ENCODE data around the gene METTL2B. TPM values are rescaled to one million over a fixed set of nuclear protein-coding genes. Genes with fewer than 3 reads are reported as not detected.
A peak's percentile ranks its signal among the peaks of the same experiment; 100 is the strongest.
"Not testable (repeated sequence)": the region's sequence is repeated elsewhere in the genome, so short reads cannot be mapped to it uniquely, and the experiment has no call there.

The METTL2B gene
- total RNA-seq, 1 experiment from 2014 or later = 44.8 TPM

DNA sequence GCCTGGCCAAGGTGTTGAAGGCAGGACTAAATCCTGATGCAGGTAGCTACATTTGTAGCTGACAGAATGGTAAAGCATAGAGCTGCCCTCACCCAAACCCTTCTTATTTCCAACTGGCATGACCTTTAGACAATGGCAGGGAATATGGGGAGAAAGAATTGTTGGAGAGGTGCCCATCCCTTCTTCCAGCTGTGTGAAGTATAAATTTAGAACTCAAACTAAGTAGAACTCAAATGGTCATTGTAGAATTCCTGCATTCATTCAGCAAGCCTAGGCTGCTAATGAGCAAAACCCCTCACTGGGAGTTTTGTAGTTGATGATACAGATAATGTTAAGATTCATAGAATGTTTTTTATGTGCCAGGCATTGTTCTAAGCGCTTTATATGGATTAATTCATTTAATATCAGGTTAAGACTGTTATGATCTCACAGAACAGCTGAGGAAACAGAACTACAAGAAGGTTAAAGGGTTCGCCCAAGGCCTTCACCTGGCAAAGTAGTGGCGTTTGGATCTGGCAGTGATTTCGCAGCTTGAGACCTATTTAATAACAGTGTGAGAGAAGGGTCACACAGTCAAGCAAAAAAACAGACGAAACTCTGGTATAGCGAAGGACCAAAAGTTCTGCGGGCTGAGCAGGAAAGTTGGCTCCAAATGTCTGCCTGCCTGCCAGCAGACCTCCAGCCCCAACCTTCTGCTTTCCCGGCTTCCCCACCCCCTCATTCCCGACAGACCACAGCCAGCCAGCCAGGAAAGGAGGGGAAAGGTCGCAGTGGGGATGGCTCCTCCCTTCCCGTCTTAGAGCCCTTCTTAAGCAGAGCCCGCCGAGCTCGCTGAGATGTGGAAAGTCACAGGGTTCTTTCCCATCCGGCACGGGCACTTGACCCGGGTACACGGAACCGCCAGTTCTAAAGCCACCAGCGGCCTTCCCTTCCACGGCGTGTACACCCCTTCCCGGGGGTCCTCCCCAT is 22.4 kb upstream of the METTL2B start:
- no peak for DNase-seq (ENCODE audit: extremely low read depth, low read depth)

DNA sequence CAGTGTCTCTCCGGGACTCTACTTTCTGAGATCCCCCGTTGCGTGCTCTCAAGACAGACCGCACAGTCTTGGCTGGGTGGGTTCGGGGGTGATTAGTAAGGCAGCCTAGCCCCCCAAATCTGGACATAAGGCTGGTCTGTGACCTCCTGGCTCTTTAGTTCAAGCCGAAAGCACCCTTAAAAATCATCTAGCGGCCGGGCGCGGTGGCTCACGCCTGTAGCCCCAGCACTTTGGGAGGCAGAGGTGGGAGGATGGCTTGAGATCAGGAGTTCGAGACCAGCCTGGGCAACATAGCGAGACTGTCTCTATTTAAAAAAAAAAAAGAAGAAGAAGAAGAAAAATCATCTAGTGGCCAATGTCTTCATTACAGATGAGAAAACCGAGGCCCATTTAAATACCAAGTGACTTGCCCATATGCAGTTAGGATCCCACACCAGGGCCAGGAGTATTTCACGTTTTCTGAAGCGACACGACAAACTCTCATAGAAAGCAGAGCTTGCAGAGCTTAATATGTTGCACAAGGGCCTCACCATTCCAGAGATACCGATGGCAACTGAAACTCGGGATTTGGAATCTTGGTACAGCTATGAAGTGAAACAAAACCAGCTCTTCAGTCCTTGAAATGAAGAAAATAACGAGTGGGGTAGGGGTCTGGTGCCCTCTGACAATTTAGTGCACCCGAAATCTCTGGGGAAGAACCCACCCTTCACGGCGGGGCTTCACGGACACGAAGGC is 21.6 kb upstream of the METTL2B start:
- DNase-seq (ENCODE audit: extremely low read depth, low read depth) = no peak

DNA sequence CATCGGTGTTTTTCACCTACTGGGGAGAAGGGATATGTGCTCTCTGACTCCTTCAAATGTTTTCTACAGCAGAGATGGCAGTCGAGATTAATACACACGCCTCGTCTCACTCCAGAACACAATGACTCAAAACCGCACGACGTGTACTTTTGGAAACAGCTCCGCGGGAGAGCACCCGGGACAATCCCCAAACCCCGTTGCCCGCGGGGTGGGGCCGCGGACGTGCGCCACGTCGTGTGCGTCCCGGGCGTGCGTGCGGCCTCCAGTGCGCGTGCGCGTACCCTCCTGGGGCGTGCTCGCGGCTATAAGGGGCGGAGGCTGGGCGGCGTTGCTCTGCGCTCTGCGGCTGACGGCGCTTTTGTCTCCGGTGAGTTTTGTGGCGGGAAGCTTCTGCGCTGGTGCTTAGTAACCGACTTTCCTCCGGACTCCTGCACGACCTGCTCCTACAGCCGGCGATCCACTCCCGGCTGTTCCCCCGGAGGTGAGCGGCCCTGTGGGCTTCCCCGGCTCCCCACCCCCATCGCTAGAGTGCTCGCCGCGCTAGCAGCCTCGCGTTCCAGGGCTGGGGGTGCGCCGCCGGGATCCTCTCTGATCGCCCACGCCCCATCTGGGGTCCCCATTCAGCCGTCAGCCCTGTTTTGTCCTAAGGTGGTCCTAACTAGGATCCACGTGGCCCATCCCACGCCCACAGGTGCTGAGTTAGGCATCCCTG is 20.8 kb upstream of the METTL2B start, which contains the start of gene HILPDA:
HILPDA (plus strand) TSS at position 336 of the 712 bp plus-strand sequence. CDS start 1,391 bp downstream, outside the sequence.
- peak; percentile 83 for DNase-seq (ENCODE audit: extremely low read depth, low read depth)

DNA sequence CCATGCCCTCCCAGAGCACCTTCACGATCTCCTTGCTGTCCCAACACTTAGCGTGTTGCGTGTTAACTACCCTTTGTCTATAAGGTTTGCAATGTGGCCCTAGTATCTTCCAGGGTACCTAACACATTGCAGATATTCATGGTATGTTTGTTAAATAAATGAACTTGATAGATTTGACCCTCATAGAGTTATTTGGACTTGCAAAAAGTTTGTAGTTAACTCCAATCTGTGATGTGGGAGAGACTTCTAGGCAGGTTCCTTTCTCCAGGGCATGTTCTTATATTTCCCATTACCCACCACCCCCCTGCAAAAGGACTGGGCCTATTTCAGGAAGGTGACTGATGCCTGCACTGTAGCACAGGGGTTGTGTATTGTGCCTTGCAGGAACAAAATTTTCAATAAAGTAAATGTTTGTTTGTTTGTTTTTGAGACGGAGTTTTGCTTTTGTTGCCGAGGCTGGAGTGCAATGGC is 20.3 kb upstream of the METTL2B start:
- DNase-seq (ENCODE audit: extremely low read depth, low read depth) = no peak

DNA sequence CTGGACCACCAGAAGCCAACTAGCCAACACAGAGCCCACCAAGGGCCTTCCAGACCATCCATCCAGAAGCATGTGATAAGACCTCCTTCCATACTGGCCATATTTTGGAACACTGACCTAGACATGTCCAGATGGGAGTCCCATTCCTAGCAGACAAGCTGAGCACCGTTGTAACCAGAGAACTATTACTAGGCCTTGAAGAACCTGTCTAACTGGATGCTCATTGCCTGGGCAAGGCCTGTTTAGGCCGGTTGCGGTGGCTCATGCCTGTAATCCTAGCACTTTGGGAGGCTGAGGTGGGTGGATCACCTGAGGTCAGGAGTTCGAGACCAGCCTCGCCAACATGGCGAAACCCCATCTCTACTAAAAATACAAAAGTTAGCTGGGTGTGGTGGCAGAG is 19.2 kb upstream of the METTL2B start:
- not testable (repeated sequence) for DNase-seq (ENCODE audit: extremely low read depth, low read depth)

DNA sequence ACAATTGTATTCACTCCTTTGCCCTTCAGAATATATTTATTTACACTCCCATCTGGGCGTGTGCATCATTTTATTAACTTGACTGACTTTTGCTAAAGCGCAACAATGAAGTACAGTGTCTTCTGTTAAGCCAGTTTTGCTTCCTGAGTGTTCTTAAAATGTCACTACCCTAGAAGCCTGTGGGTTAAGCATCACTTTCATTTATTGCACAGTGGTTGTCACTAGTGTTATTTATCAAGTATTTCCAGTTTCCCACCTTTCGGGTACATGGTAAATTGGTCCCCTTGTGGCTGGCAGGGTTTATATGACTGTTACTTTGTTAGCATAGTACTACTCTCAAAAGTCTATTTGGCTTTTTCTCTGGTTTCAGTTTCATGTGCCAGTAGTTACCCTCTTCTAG is 17.6 kb upstream of the METTL2B start:
- no peak for DNase-seq (ENCODE audit: extremely low read depth, low read depth)

DNA sequence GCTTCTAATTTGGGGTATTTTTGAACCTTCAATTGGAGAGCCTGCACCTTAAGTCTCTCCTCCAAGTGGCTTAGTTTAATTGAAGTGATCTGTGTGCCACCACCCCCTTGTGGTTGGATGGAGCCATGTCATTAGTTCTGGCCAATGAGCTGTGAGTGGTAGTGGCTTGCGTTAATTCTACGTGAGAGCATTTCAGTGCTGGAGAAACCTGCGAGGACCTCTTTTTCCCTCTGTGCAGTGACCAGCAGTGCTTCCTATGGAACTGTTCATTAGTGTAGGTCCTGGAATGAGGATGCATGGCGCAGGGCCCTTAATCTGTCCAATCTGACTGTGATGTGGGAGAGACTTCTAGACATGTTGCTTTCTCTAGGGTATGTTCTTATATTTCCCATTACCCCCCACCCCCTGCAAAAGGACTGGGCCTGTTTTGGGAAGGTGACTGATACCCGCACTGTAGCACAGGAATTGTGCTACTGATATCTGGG is 17.1 kb upstream of the METTL2B start:
- peak; percentile 79 for DNase-seq (ENCODE audit: extremely low read depth, low read depth)

DNA sequence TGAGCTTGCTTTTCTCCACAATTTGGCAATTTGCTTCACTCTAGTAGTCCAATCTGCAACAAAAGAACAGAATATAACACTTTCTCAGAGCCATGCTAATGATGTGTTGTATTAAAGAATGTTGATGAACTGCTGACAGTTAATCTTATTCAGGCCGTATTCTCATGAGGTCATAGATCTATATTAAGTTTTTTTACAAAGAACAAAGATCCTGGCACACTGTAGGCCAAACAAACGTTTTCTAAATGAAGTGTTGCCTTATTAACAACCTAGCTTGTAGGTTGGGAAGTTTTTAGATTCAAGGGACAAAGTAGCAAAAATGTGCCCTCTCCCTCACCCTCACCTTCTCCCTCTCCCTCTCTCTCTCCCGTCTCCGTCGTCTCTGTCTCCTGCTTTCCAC is 14.1 kb upstream of the METTL2B start:
- DNase-seq (ENCODE audit: extremely low read depth, low read depth) = no peak

DNA sequence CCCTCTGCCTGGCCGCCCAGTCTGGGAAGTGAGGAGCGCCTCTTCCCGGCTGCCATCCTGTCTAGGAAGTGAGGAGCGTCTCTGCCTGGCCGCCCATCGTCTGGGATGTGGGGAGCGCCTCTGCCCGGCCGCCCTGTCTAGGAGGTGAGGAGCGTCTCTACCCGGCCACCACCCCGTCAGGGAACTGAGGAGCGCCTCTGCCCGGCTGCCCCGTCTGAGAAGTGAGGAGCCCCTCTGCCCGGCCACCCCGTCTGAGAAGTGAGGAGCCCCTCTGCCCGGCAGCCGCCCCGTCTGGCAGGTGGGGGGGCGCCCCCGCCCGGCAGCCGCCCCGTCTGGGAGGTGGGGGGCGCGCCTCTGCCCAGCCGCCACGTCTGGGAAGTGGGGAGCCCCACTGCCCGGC is 13.2 kb upstream of the METTL2B start:
- not testable (repeated sequence) for DNase-seq (ENCODE audit: extremely low read depth, low read depth)

DNA sequence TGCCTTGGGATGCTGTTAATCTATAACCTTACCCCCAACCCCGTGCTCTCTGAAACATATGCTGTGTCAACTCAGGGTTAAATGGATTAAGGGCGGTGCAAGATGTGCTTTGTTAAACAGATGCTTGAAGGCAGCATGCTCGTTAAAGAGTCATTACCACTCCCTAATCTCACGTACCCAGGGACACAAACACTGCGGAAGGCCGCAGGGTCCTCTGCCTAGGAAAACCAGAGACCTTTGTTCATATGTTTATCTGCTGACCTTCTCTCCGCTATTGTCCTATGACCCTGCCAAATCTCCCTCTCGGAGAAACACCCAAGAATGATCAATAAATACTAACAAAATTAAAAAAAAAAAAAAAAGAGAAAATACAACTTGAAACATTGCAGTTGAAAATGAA is 12.6 kb upstream of the METTL2B start:
- DNase-seq (ENCODE audit: extremely low read depth, low read depth) = not testable (repeated sequence)

DNA sequence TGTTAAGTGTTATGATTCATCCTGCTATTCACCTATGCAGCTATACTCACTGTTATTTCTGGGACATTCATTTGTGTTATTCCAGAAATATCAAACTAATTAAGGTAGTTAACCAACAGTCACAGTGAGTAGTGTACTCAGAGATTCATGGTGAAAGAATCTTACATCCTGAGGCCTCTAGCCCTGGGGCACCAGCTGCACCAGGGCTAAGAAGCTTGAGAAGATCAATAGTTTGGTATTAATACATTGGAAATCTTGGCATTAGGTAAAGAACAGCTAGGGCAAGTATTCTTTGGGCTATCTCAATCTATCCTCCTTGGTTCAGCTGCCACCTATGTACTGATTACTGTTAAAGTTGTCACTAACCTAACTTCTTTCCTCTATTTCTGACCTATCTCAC is 9.7 kb upstream of the METTL2B start:
- not testable (repeated sequence) for DNase-seq (ENCODE audit: extremely low read depth, low read depth)

DNA sequence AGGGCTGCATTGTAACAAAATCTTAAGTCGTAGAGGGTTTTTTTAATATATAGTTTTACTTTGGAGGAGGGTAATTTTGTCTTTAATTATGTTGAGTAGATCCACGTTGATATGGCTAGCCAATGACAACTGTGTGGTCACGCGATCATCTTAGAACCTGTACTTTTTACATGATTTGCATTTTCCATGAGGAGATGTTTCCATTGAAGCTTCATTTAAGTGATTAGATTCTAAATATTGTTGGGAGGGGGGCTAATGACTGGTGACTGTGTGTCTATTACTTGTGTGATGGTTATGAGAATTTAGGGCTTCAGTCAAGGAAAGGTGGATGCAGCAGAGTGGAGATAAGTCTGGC is 765 bp downstream of the METTL2B start:
- DNase-seq (ENCODE audit: extremely low read depth, low read depth) = not testable (repeated sequence)

DNA sequence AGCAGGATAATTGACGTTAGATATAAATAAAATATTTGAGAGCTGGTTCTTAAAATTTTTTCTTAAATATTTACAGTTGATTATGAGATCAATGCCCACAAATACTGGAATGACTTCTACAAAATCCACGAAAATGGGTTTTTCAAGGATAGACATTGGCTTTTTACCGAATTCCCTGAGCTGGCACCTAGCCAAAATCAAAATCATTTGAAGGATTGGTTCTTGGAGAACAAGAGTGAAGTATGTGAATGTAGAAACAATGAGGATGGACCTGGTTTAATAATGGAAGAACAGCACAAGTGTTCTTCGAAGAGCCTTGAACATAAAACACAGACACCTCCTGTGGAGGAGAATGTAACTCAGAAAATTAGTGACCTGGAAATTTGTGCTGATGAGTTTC is 2.5 kb downstream of the METTL2B start:
- not testable (repeated sequence) for DNase-seq (ENCODE audit: extremely low read depth, low read depth)

DNA sequence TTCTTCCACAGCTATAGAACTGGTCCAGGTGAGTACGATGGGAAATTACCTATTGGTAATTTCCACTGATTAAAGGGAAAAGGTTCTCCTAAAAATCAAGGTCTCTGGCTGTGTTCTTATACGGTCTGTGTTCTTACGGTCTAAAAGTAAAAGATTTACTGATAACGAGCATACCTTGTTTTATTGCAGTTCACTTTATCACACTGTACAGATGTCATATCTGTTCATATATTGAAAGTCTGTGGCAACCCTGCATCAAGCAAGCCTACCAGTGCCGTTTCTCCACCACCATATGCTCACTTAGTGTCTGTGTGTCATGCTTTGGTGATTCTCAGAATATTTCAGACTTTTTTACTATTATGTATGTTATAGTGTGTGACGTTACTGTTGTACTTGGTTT is 11.6 kb downstream of the METTL2B start:
- not testable (repeated sequence) for DNase-seq (ENCODE audit: extremely low read depth, low read depth)

DNA sequence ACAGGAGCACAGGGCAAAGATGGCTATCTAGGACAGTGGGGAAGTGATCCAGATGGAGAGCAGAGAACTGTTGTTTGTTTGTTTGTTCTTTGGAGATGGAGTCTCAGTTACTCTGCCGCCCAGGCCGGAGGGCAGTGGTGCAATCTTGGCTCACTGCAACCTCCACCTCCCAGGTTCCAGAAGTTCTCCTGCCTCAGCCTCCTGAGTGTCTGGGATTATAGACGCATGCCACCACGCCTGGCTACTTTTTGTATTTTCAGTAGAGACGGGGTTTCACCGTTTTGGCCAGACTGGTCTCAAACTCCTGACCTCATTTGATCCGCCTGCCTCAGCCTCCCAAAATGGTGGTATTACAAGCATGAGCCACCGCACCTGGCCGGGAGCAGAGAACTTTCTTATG is 20.9 kb downstream of the METTL2B start:
- no peak for DNase-seq (ENCODE audit: extremely low read depth, low read depth)

DNA sequence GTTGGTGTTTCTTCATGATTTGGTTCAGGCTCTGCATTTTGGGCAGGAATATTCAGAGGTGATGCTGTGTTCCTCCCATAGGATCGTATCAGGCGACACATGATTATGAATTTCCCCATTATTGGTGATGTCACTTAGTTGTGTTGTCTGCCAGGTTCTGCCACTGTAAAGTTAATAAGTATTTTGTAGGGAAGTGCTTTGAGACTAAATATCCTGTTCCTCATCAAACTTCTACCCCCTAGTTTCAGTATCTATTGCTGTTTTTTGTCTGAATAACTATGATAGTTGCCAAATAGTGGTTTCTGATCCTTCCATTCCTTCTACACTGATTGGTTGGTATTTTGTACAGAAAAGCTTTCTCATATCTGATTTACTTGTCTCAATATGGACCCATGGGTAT is 28.9 kb downstream of the METTL2B start:
- not testable (repeated sequence) for DNase-seq (ENCODE audit: extremely low read depth, low read depth)

DNA sequence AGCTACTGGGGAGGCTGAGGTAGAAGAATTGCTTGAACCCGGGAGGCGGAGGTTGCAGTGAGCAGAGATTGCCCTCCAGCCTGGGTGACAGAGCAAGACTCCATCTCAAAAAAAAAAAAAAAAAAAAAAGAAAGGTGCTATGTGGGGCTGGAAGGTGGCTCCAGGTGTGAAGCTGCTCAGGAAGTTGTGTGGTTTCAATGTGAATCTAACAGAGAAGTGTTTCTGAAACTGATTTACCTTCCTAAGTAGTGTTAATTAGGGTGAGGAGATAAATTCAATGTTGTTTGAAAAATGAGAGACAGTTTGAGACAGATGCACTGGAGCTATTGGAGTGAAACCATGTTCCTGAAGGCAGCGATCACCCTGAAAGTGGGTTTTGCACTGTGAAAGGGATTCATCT is 30.3 kb downstream of the METTL2B start:
- DNase-seq (ENCODE audit: extremely low read depth, low read depth) = not testable (repeated sequence)

DNA sequence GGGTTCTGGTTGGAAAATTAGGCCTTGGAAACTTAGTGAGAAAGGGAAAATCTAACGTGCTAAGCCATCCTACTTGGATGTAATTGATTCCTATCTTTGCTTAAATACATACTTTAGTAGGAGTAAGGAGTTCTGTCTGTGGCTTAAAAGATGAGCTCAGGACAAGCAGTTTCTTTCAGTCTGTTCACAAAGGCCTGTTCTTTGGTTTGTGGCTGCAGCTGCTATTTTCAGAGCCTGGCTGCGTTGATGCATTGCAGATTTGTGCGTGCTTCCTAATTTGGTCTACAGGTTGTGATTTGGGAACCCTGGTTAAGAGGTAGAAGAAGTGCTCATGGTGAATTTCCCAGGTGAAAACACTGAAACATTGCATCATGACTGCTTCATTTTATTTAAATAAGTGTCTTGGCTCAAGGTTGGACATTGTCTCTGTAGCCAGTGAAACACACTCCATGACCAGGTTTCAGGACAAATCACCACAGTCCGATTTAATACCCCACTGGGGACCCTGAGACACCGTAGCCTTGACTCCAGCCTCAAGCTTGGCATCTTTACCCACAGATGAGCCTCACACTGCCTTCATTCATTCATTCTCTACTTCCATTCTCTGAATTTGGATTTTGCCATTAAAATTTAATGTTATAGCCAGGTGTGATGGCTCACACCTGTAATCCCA is 30.9 kb downstream of the METTL2B start:
- DNase-seq (ENCODE audit: extremely low read depth, low read depth) = not testable (repeated sequence)

DNA sequence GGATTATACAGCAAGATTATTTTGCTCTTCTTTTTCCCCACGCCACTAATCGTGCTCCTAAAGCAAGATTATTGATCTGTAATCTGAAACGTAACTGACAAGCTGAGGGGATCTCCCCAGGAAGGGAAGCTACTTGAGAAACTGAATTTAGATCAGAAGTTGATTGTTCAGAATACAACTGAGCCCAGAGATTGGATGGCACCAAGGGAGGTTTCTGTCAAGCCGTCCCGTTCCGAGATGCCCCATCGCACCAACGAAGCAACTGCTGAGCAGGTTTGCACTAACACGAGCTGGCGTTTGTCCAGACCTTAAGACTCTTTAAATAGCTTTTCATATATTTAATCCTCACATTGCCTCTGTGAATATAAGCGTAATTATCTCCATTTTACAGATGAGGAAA is 35.1 kb downstream of the METTL2B start:
- DNase-seq (ENCODE audit: extremely low read depth, low read depth) = not testable (repeated sequence)

DNA sequence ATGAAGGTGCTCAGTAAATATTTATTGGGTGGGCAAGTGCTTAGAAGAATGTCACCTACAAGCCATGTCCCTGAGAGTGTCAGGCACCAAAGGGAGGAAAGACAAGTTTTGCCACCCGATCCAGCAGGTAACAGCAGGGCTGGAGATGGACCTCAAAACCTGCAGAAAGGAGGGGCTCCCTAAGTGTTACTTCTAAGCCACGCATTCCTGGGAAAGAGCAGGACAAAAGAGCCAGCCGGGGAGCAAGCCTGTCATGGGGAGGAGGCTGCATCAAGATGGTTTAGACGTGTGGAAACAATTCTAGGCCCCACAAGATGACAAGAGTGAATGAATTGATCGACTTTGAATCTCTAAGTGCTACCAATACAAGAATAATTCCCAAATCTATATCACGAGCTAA is 38.7 kb downstream of the METTL2B start:
- DNase-seq (ENCODE audit: extremely low read depth, low read depth) = not testable (repeated sequence)
